HG02623 (cell line): ENCODE data around the gene MS4A4E.
"Not testable (repeated sequence)": the region's sequence is repeated elsewhere in the genome, so short reads cannot be mapped to it uniquely, and the experiment has no call there.

Experiments used
- ATAC-seq: cut with Tn5 transposase; IDR thresholded peaks from one replicate; pipeline ENCODE4 v1.9.1; 2021; ENCODE audit warnings: moderate library complexity; ENCODE audit not compliant: unreplicated experiment

MS4A4E gene

DNA sequence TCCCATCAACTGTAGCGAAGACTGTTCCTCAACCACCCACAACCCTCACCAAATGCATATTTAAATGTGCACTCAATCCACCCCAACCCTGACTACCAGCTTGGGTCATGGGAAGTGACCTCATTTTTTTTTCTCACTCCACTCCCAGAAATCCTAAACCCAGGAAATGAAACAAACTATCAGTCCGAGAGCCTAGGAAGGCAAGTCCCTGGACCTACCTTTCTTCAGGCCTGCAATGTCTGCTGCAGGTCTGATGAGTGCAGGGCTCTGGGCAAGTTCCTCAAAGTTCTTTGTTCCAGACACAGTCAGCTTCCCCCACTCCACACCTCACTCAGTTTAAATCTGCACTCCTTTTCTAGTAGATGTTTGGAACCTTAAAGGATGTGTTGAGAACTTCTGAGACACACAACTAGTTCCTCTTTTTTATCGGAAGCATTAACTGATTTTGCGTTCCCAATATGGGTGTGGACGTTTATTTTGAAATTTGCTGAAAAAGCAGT lies at the start of gene MS4A4E:
Gene MS4A4E (minus strand): TSS at position 398 of the 500 bp plus-strand sequence. CDS start 13,082 bp downstream, outside the sequence.
- ATAC-seq: no peak

DNA sequence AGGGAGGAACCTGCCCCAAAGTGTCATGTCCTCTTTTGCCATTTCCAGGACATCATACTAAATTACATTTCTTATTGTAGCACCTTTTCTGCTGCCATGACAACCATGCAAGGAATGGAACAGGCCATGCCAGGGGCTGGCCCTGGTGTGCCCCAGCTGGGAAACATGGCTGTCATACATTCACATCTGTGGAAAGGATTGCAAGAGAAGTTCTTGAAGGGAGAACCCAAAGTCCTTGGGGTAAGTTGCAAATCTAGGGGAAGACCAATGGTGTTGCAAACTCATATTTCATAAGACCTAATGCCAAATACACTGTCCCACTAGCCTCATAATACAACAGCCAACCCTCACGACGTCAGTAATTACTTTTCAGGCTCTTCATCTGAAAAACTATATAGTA lies 49.2 kb upstream of the MS4A4E start:
- no peak for ATAC-seq

DNA sequence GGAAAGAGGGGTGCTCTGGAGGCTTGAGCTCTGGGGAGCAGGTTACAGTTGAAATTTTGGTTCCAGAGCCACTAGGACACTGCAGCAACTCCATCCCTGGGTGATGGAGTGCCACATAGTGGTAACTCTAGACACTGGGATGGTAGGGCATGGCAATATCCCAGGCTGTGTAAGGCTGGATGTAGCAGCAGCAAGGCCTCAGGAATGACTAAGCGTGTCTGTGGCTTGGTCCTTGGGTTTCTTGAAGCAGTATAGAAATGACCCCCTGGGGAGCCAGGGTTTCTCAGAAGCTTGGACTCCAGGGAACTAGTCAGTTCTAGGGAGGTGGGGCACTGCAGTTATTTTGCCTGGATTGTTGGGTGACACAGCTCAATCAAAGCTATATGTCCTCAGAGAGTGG lies 45.6 kb upstream of the MS4A4E start:
- no peak for ATAC-seq

DNA sequence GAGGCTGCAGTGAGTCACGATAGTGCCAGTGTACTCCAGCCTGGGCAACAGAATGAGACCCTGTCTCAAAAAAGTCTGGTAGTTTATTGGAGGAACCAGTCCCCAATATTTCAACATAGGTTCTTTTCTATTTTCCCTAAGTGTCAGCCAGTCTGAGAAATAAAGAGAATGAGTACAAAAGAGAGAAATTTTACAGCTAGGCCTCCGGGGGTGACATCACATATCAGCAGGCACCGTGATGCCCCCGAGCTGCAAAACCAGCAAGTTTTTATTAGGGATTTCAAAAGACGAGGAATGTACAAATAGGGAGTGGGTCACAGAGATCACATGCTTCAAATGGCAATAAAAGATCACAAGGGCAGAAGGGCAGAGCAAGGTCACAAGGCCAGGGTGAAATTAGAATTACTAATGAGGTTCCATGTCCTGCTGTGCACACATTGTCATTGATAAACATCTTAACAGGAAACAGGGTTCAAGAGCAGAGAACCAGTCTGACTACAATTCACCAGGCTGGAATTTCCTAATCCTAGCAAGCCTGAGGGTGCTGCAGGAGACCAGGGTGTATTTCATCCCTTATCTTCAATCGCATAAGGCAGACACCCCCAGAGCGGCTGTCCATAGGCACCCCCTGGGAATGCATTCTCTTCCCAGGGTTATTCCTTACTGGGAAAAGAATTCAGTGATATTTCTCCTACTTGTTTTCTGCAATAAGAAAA lies 42.6 kb upstream of the MS4A4E start:
- not testable (repeated sequence) for ATAC-seq

DNA sequence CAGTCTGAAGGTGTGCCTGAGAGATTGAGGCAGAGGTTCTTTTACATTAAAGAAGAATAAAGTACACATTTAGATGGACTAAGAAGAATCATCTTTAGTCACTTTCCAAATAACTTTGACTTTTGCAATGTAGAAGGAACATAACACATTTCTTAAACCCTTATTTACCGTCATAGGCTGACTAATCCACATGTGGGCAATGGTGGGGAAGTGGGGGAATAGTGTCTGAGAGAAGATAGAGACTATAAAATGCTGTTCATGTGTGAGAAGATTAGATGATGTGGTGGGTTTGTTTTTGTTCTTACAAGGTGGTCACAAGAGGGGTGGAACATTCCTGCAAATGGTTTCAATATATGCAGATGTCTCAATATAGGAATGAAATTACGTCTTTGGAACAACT lies 39.3 kb upstream of the MS4A4E start:
- no peak for ATAC-seq

DNA sequence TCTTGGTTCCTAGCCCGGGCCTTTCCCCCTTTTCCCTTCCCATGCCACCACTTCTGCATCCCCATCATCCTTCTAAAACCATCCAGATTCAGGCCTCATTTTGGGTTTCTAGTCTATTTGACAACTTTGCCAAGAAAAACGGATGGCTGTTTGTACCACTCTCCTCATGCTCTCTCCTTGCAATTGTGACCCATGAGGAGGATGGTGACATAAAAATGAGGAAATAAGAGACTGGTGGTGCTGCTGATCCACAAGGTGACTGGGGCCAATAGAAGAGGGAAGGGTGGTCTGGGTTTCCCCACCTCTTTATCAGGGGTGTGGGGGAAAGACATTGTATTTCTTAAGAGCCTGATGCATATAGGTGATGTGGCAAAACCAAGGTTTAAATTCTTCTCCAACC lies 38.5 kb upstream of the MS4A4E start:
- ATAC-seq: no peak

DNA sequence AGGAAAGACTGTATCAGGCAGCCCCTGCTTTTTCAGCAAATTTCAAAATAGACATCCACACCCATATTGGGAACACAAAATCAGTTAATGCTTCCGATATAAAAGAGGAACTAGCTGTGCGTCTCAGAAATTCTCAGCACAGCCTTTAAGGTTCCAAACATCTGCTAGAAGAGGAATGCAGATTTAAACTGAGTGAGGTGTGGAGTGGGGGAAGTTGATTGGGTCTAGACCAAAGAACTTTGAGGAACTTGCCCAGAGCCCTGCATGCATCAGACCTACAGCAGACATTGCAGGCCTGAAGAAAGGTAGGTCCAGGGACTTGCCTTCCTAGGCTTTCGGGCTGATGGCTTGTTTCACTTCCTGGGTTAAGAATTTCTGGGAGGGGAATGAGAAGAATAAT lies 37.5 kb upstream of the MS4A4E start, which contains the start of gene MS4A4A:
Gene MS4A4A (plus strand): TSS at position 255 of the 400 bp plus-strand sequence. CDS start 10 bp downstream, at position 265.
- no peak for ATAC-seq

DNA sequence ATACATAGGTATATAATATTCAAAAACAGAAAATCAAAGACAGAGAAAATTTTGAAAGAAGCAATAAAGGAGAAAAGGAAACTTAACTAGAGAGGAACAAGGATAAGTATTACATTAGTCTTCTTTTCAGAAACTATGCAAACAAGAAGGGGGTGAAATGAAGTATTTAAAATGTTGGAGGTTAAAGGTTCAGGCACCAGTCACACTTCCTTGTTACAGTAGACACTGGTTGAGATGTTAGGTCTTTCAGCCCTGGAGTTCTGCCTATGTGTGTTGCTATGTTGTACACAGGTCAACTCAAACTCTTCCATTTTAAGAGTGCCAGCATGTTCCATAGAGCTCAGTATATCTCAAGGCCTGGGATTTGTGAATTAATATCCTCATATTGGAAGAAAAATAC lies 31.5 kb upstream of the MS4A4E start:
- no peak for ATAC-seq

DNA sequence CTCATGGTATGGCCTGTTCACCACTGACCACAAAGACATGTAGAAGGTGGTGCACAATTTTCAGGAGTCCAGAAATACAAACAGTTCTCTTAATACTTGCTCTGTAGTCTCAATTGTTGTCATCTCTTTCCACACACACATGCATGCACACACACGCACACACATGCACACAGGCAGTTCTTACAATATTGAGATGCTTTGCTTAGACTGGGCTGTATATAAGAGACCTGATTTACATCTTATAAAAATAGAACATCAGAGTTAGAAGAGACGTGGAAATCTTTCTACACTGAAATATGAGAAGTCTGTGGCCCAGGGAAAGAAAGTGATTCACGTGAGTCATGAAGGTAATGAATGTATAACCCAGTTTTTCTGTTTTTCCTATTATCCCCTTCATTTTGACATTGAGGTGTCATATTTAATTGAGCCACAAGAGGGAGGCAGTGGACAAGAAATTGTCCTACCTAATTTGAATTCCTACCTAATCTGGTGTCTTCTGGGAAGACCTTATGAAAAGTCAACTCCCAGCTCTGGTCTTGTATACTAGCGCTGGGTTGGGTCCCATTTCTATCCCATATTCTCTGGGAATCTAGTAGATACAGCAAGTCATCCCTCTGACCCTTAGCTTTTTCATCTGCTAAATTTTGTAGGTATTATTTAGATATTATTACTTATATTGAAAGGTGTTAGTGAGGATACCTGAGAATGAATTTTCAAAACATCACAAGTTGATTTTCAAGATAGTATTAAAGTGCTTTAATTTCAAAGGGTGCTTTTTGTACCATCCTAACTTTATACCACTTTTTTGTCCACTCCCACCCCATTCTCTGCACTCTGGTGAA lies 22.7 kb upstream of the MS4A4E start:
- no peak for ATAC-seq

DNA sequence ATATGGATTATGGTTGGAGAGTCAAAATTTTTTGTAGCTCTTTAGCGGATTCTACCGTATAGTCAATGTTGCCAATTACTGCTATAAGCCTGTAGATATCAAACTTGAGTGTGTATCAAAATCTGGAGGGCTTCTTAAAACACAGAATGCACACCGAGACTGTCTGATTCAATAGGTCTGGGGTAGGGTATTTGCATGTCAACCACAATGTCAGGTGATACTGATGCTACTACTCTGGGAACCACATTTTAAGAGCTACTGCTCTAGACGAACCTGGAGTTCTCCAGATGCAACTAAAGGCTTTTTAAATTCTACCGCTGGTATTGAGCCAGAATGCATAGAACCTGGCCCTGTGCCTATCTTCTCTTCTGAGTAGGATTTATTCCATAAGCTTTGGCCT lies 21.7 kb upstream of the MS4A4E start:
- no peak for ATAC-seq

DNA sequence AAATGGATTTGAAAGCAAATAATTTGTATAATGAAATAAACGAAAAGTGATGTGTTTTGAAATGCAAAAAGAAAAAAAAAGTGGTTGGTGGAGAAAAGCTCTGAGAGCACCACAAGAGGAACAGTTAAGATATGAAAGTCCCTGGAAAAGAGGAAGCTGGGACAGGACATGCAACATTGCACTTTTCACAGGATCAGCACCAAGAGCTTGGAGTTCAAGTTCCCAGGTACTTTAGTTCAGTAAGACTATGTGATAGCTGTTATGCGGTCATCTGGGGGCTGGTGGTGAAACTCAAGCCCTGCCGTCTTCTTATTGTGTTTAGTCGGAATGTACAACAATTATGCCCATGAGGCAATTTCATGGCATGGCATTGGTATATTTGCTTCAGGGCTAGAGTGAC lies 20.5 kb upstream of the MS4A4E start:
- no peak for ATAC-seq

DNA sequence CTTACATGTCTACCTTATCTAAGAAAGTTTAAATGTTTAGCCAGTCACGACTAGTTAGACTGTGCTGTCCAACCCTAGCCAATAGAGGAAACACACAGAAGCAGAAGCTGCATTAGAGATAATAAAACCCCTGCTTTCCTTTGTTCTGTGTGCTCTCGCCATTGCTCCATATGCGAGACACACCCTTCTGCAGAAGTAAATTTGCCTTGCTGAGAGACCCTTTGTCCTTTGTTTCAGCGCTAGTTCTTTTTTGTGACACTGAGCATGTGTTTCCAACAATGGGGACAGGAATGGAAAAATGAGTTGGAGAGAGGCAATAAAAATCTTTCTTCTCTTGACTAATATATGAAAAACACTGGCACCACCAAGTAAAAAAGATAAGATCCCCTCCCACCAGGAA lies 18.1 kb upstream of the MS4A4E start:
- no peak for ATAC-seq

DNA sequence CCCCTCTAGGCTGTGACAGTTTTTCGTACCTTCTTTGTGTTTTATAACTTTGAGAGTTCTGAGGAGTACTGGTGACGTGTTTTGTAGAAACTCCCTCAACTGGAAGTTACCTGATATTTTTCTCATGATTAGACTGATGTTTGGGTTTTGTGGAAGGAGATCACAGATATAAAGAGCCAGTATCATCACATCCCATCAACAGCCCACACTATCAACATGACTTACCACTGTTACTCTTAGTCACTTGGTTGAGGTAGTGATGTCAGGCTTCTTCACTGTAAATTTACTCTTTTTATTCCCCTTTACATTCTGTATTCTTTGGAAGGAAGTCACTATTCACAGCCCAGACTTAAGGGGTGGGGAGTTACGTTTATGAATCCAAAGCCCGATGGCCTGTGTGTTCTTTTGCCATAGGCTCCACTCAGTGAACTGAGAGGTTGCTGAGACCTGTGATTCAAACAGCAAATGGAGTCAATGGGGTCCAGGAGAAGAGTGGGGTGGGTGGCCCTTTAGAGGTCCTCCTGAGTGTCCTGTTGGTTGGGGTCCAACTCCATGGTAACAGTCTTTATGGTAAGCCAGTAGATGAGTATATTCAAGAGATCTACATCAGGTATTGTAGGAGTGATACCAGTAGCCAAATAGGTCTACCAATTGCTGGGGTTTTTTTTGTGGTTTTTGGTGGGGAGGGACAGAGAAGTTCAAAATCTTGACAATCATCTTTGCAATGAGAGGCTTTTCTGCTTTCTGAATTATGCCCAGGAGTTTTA lies 15.2 kb upstream of the MS4A4E start:
- no peak for ATAC-seq

DNA sequence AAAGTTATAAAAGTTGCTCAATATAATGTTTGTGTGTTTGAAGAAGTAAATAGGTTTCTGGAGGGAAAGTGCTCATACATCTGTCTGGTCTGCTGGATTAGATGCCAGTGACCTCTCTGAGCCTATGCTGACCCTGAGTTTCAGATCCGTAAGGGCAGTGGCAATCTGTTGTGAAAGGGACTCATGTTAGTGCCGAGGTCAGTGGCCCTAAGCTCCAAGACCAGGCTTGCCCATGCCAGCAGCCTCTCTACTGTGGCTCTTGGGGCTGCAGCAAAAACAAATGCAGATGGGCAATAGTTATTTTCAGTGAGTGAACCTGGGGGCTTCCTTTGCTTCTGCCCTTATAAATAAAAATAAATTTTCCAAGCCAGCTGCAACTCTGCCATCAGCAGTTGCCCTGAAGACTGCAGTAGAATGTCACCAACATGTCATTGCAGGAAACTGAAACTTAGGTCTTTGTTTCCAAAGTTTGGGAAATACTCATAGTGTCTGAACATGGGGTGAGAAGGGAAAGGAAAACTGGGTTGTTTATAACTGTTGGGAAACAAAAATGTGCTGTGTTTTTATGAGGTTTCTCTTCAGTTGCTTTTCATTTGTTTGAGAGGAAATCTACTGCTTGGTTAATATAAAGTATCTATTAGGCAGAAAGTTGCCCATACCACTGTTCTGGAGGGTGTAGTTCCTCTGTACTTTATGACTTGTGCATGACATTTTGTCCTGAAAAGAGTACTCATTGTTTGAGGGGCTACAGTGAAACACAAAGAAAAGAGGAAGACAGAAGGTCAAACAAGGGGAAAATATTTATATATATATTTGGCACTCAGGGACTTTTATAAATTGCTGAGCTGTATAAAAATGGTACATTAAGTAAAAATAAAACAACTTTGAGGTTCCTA lies 9.5 kb upstream of the MS4A4E start:
- no peak for ATAC-seq

DNA sequence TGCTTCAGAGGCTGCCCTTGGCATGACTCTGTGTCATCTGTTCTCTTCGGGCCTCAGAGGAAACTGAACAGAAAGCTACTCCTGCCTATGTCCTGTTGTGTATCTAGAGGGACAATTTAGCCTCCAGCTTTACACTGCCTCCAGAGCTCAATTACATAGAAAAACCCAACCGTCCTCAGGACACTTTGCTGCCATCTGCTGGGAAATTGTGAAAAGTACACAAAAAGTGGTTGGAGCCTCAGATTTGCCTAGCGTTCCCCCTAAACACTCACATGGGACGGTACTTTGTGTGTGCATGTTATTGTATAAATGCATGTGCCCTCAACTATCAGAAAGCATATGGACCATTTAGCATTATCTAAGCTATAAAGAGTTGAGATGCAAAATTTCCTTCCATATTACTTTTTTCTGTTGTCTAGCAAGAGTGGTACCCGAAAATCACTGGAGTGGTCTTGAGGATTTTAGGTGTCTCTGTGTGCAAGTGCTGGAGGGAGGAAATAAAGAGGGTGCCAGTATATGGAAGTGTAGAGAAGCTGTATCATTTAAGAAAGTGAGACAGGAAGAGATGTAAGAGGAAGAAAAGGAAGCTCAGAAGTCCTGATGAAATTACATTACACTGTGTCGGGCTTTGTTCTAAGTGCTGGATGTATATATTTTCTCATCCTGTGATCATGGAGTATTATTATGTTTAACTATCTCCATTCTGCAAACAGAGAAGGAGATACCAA lies 8.7 kb upstream of the MS4A4E start:
- ATAC-seq: no peak

DNA sequence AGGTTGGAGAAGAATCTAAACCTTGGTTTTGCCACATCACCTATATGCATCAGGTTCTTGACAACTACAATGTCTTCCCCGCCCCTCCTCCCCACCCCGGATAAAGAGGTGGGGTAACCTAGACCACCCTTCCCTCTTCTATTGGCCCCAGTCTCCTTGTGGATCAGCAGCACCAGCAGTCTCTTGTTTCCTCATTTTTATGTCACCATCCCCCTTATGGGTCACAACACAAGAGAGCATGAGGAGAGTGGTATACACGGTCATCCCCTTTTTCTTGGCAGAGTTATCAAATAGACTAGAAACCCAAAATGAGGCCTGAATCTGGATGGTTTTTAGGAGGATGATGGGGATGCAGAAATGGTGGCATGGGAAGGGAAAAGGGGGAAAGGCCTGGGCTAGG lies 1.2 kb downstream of the MS4A4E start:
- no peak for ATAC-seq

DNA sequence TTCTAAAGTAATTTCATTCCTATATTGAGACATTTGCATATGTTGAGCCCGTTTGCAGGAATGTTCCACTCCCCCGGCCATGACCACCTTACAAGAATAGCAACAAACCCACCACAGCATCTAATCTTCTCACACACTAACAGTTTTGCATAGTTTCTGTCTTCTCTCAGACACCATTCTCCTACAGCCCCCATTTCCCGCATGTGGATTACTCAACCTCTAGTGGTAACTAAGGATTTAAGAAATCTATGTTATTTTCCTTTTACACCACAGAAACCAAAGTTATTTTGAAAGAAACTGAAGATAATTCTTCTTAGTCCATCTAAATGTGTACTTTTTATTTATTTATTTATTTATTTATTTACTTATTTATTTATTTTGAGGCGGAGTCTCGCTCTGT lies 2.3 kb downstream of the MS4A4E start:
- no peak for ATAC-seq

DNA sequence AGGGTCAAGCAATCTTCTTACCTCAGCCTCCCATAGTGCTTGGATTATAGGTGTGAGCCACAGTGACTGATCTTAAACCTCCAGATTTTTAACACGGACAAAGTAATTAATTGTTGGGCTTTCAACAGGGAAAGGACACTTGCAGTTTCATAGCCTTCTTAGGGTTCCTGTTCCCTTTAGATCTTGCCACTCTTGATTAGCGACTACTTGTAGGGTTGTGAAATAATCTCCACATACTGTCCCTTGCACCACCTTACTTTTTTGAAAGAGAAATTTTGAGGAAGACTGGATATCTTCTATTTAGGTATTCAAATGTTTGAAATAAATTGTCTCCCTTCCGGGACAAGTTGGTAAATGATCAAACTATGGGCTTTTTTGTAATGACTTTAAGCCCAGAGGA lies 7.6 kb downstream of the MS4A4E start:
- ATAC-seq: no peak

DNA sequence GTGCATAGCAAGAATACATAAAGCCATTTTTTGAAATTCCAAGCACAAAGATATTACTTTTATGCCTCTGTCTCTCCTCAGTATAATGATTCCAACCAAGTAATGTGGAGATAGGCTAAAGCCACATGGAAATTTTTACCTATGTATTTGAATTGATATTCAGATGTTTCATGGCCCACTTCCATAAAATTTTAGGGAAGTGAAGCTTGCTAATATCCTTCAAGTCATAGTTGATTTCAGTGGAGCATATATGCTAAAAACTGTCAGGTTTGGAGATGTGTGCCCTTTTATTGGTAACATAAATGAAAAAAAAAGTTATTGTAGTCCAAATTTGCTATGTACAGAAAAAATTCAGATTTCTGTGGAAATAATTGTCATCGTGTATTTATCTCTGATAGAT lies 12.3 kb downstream of the MS4A4E start:
- no peak for ATAC-seq

DNA sequence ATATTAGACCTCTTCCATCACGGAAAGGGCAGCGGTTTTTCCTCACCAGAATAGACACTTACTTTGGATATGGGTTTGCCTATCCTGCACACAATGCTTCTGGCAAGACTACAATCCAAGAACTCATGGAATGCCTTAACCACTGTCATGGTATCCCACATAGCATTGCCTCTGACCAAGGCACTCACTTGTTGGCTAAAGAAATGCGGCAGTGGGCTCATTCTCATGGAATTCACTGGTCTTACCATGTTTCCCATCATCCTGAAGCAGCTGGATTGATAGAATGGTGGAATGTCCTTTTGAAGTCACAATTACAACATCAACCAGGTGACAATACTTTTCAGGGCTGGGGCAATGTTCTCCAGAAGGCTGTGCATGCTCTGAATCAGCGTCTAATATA lies 20.8 kb downstream of the MS4A4E start:
- no peak for ATAC-seq
